ENCODE results near the gene SCGB3A1.

Gene SCGB3A1

GRCh38 chr5:180563994-180564393, 27.3 kb downstream of the SCGB3A1 start:
- Histone ChIP-seq H3K36me3 (ENCODE audit: control insufficient read depth, insufficient read depth, low read length) (peaks cover 10% of the 10 kb centered on the region), H3K4me3 (replicated peaks; ENCODE audit: low read depth, low read length) (no peak overlapping the region), H3K27me3 (replicated peaks; ENCODE audit: control insufficient read depth, insufficient read depth, low read length) (no peaks in the 10 kb centered on the region)
- DNase-seq (ENCODE audit: extremely low read depth, insufficient read length), result no peak
- TF ChIP-seq, protein P1, sequence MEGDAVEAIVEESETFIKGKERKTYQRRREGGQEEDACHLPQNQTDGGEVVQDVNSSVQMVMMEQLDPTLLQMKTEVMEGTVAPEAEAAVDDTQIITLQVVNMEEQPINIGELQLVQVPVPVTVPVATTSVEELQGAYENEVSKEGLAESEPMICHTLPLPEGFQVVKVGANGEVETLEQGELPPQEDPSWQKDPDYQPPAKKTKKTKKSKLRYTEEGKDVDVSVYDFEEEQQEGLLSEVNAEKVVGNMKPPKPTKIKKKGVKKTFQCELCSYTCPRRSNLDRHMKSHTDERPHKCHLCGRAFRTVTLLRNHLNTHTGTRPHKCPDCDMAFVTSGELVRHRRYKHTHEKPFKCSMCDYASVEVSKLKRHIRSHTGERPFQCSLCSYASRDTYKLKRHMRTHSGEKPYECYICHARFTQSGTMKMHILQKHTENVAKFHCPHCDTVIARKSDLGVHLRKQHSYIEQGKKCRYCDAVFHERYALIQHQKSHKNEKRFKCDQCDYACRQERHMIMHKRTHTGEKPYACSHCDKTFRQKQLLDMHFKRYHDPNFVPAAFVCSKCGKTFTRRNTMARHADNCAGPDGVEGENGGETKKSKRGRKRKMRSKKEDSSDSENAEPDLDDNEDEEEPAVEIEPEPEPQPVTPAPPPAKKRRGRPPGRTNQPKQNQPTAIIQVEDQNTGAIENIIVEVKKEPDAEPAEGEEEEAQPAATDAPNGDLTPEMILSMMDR (IDR thresholded peaks at IDR 0.05; ENCODE audit: insufficient read depth, low read length, poor library complexity, severe bottlenecking), result no peak

- H3K36me3 ChIP-seq (ENCODE audit: control insufficient read depth, insufficient read depth, low read length), result peaks cover 3% of the 10 kb centered on the region
- H3K27me3 ChIP-seq (replicated peaks; ENCODE audit: control insufficient read depth, insufficient read depth, low read length), result no peaks in the 10 kb centered on the region
- DNase-seq (ENCODE audit: extremely low read depth, insufficient read length), result no peak
- TF ChIP-seq, protein P1 (IDR thresholded peaks at IDR 0.05; ENCODE audit: insufficient read depth, low read length, poor library complexity, severe bottlenecking), result no peak
- H3K4me3 ChIP-seq (replicated peaks; ENCODE audit: low read depth, low read length), result no peak overlapping the region
These were observed 33.1 kb downstream of the SCGB3A1 start for GRCh38 chr5:180558232-180558631.

GRCh38 chr5:180557217-180557809, 34.0 kb downstream of the SCGB3A1 start:
- H3K4me3 ChIP-seq (replicated peaks; ENCODE audit: low read depth, low read length), result no peak overlapping the region
- no peaks in the 10 kb centered on the region for H3K27me3 ChIP-seq (replicated peaks; ENCODE audit: control insufficient read depth, insufficient read depth, low read length)
- H3K36me3 ChIP-seq (ENCODE audit: control insufficient read depth, insufficient read depth, low read length), result peaks cover 3% of the 10 kb centered on the region
- DNase-seq (ENCODE audit: extremely low read depth, insufficient read length), result no peak
- TF ChIP-seq, protein P1 (IDR thresholded peaks at IDR 0.05; ENCODE audit: insufficient read depth, low read length, poor library complexity, severe bottlenecking), result no peak

DNA sequence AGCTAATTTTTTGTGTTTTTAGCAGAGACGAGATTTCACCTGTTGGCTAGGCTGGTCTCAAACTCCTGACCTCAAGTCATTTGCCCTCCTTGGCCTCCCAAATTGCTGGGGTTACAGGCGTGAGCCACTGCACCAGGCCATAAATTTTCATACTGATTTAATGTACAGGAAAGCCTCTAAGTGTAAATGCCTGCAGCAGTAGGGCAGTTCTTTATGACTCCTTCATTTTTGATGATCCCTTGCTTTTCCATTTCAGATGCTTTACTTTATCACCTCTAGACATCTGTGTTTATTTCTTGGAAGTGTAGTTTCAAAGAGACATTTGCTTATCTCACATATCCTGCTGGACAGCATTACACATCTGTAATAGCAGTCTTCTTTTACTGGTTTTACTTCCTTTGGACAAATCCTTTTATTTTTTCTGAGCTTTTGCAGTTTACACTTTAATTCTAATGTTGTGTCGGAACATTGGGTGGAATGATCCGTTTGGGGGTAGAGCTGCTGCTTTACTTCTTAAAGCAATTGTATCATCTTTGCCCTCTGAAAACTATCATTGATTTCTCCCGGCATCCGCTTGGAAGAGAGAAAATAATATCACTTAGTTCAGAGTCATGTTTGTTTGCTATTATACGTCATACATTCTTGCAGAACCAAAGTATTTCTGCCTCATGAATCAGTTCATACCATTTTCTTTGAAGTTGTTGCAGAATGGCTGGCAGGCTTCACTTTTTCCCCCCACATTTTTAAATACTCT, 36.0 kb downstream of the SCGB3A1 start:
- Histone ChIP-seq H3K27me3 (replicated peaks; ENCODE audit: control insufficient read depth, insufficient read depth, low read length) (no peaks in the 10 kb centered on the region), H3K36me3 (ENCODE audit: control insufficient read depth, insufficient read depth, low read length) (peaks cover 3% of the 10 kb centered on the region), H3K4me3 (replicated peaks; ENCODE audit: low read depth, low read length) (no peak overlapping the region)
- no peak for DNase-seq (ENCODE audit: extremely low read depth, insufficient read length)
- TF ChIP-seq, protein P1 (IDR thresholded peaks at IDR 0.05; ENCODE audit: insufficient read depth, low read length, poor library complexity, severe bottlenecking), result no peak

GRCh38 chr5:180553530-180553929, 37.8 kb downstream of the SCGB3A1 start:
- Histone ChIP-seq H3K4me3 (replicated peaks; ENCODE audit: low read depth, low read length) (no peak overlapping the region), H3K27me3 (replicated peaks; ENCODE audit: control insufficient read depth, insufficient read depth, low read length) (no peaks in the 10 kb centered on the region), H3K36me3 (ENCODE audit: control insufficient read depth, insufficient read depth, low read length) (peaks cover 3% of the 10 kb centered on the region)
- no peak for DNase-seq (ENCODE audit: extremely low read depth, insufficient read length)
- TF ChIP-seq, protein P1 (IDR thresholded peaks at IDR 0.05; ENCODE audit: insufficient read depth, low read length, poor library complexity, severe bottlenecking), result no peak

All from GM06990 (cell line).